Stimulated activated memory B cell treated with anti-CD40 and anti-IgM and Interleukin-4, amounts not matched to agents 10 μg/mL and 1 μg/mL and 100 μg/mL, for 72 hours (primary cell): ENCODE results near the gene REL.
A peak's percentile ranks its signal among the peaks of the same experiment; 100 is the strongest.
"Not testable (repeated sequence)": the region's sequence is repeated elsewhere in the genome, so short reads cannot be mapped to it uniquely, and the experiment has no call there.

Source experiments
- ATAC-seq: fragments of 150-1000 bp; cut with Tn5 transposase; 2 replicates; pipeline ENCODE4 v1.10.0; 2021
- H3K27ac Mint-ChIP-seq: one replicate; pipeline ENCODE4 v1.8.0; 2022; ENCODE audit warnings: mild to moderate bottlenecking, mixed read lengths
- H3K27me3 Mint-ChIP-seq: one replicate; pipeline ENCODE4 v1.8.0; 2022; ENCODE audit warnings: mixed read lengths
- H3K36me3 Mint-ChIP-seq: one replicate; pipeline ENCODE4 v1.8.0; 2022; ENCODE audit warnings: mixed read lengths
- H3K4me1 Mint-ChIP-seq: one replicate; pipeline ENCODE4 v1.8.0; 2022; ENCODE audit warnings: mixed read lengths
- H3K4me3 Mint-ChIP-seq: one replicate; pipeline ENCODE4 v1.8.0; 2022; ENCODE audit warnings: mild to moderate bottlenecking, moderate library complexity, mixed read lengths
- H3K9me3 Mint-ChIP-seq: one replicate; pipeline ENCODE4 v1.8.0; 2022; ENCODE audit warnings: mixed read lengths

The REL gene

DNA sequence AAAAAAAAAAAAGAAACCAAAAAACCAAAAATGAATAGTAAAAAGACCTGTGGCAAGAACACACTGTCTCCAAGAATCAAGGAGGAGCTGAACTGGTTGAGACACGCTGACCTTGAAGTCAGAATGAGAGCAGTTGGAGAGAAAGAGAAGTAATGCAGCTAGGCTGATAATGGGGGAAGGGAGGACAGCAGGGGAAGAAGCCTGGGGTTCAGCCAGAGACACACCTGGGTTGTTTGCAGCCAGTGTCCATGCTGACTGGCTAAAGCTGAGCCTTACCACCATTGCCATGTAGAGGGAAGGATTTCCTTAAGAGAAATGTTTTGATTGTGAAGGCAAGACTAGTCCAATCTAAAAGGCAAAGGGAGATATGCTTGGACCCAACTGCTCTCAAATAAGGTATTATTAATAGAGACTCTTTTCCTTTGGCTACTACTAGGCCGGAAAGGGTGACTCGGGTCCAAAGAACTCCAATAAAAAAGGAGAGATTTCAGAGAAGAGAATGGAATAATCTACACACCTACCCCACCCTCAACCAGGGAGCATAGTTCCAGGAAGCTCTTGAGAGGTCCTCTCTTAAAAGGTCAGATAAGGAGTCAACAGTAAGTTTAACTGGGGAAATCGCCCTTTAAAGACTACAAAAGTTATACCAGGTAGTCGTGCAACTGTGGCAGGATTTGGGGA is 25.2 kb upstream of the REL start:
- no peaks in the 10 kb centered on the region for H3K9me3 Mint-ChIP-seq
- no peak overlapping the region for H3K4me3 Mint-ChIP-seq
- no peak for ATAC-seq
- H3K27me3 Mint-ChIP-seq = no peaks in the 10 kb centered on the region
- H3K36me3 Mint-ChIP-seq = no peaks in the 10 kb centered on the region
- peak overlapping the region; percentile 64 for H3K27ac Mint-ChIP-seq
- H3K4me1 Mint-ChIP-seq = peaks cover 24% of the 10 kb centered on the region

DNA sequence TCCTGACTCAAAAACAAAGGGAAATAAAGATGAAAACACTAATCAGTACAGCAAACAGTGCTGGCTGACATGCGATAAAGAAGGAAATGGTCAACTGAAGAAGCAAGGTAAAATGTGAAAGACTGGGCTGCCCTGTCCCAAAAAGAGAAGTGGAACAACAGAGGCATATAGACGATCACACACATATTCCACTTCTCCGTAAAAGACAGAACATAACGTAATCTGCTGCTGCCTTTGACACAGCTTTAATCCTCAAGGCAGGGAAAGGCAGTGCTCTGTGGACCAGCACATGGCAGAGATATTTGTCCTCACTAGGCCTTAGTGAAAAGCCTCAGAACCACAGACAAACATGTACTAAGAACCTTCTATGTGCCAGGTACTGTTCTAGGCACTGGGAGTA is 24.3 kb upstream of the REL start:
- Mint-ChIP-seq H3K27ac (peak overlapping the region; percentile 64), H3K4me1 (peaks cover 34% of the 10 kb centered on the region), H3K36me3 (no peaks in the 10 kb centered on the region), H3K27me3 (no peaks in the 10 kb centered on the region), H3K4me3 (no peak overlapping the region), H3K9me3 (peaks cover 4% of the 10 kb centered on the region)
- ATAC-seq = peak; percentile 64

DNA sequence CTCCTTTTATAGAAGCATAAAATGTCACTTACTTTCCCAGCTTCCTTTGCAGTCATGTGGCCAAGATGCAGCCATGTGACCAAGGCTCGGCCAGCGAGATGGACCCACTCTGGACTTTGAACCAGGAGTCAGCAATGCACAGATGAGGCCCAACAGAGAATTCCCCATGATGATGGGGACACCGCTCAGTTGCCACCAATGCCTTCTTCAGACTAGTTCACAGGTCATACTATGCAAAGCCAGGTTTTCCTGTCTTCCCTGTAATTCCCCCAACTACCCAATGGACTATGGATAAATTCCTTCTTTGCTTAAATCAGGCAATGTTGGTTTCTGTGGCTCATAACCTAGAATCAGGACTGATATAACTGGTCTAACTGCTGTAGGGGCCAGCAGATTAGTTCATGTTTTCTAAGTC is 22.5 kb upstream of the REL start:
- Mint-ChIP-seq H3K27me3 (no peaks in the 10 kb centered on the region), H3K9me3 (peaks cover 9% of the 10 kb centered on the region), H3K27ac (no peak overlapping the region), H3K4me1 (peaks cover 44% of the 10 kb centered on the region), H3K36me3 (no peaks in the 10 kb centered on the region), H3K4me3 (no peak overlapping the region)
- ATAC-seq = no peak

DNA sequence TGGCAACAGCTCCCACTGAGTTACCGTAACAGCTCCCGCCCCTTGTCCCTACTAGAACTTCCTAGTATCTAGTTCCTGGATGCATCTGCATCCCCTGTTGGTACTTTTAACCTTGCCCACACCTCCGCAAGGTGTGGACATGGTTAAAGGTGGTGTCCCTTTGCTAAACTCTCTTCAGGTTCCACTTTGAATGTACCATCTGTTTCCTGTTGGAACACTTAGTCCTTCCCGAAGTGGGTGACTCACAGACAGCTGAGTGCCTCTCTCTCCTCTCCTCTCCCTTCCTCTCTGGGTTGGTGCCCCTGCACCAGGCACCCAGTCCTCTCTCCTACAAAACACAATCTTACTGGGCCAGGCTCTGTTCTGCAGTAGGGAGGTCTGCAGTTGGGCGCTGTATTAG is 19.6 kb upstream of the REL start:
- H3K4me3 Mint-ChIP-seq = no peak overlapping the region
- peak overlapping the region; percentile 31 for H3K27ac Mint-ChIP-seq
- H3K4me1 Mint-ChIP-seq = peaks cover 32% of the 10 kb centered on the region
- H3K9me3 Mint-ChIP-seq = peaks cover 11% of the 10 kb centered on the region
- H3K36me3 Mint-ChIP-seq = peaks cover under 1% of the 10 kb centered on the region
- H3K27me3 Mint-ChIP-seq = no peaks in the 10 kb centered on the region
- ATAC-seq = no peak

DNA sequence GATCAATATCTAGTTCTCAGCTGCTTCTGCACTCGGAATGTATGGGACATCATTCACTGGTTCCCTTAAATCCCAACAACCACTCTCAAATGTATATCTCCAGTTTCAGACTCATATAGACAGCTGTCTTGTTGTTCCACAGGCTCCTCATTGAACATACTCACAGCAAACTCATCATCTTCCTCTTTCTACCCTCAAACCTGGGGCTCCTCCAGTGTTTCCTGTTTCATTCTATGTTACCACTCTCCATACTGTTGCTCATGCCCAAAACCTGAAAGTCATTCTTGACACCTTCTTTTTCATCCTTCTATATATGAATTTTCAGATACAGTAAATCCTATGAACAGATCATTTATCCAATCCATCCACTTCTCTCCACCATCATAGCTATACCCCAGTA is 18.7 kb upstream of the REL start:
- H3K36me3 Mint-ChIP-seq = peaks cover 6% of the 10 kb centered on the region
- H3K9me3 Mint-ChIP-seq = peaks cover 16% of the 10 kb centered on the region
- H3K27me3 Mint-ChIP-seq = no peaks in the 10 kb centered on the region
- peaks cover 36% of the 10 kb centered on the region for H3K4me1 Mint-ChIP-seq
- no peak for ATAC-seq
- H3K4me3 Mint-ChIP-seq = no peak overlapping the region
- peak overlapping the region; percentile 31 for H3K27ac Mint-ChIP-seq

DNA sequence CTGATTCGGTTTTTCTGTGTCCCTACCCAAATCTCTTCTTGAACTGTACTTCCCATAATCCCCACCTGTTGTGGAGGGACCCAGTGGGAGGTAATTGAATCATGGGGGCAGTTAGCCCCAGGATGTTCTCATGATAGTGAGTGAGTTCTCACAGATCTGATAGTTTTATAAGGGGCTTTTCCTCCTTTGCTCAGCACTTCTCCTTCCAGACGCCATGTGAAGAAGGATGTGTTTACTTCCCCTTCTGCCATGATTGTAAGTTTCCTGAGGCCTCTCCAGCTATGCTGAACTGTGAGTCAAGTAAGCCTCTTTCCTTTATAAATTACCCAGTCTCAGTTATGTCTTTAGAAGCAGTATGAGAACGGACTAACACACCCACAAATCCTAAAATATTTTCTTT is 16.0 kb upstream of the REL start:
- H3K36me3 Mint-ChIP-seq = peaks cover 11% of the 10 kb centered on the region
- not testable (repeated sequence) for H3K4me3 Mint-ChIP-seq, H3K27me3 Mint-ChIP-seq, ATAC-seq, H3K27ac Mint-ChIP-seq
- peaks cover 46% of the 10 kb centered on the region for H3K4me1 Mint-ChIP-seq
- peaks cover 16% of the 10 kb centered on the region for H3K9me3 Mint-ChIP-seq

DNA sequence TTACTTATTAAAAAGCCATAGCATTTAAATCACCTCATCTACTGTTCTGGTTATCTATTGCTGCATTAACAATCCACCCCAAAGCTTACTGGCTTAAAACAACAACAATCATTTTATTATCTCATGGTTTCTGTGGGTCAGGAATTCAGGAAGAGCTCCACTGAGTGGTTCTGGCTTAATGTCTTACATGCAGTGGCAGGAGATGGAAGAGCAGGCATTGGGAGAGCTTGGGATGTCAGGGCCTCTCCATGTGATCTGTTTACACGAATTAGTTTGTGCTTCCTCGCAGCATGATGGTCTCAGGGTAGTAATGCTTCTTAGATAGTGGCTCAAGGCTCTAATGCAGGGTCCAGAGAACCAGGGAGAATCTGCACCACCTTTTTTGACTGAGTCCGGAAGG is 14.4 kb upstream of the REL start:
- Mint-ChIP-seq H3K4me3 (no peak overlapping the region), H3K27ac (peak overlapping the region; percentile 96), H3K36me3 (peaks cover 11% of the 10 kb centered on the region), H3K9me3 (peaks cover 12% of the 10 kb centered on the region), H3K4me1 (peaks cover 51% of the 10 kb centered on the region), H3K27me3 (no peaks in the 10 kb centered on the region)
- no peak for ATAC-seq

DNA sequence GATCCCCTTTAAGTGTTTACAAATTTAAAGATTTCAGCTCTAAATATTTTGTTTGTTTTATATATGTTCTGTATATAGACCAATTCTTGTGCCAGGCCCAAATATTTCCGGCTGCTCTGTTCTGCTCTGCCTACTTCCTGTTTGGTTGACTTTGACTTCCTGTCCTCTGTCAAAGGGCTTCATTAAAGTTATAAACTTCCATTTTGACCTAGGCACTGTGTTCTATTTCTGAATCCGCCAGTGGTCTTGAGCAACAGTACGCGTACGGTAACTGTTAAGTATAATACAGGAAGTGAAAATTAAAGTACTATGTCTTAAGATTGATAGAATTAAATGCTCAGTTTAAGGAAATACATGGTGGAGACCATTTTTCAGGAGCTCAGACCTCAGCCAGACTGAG is 13.5 kb upstream of the REL start:
- Mint-ChIP-seq H3K27ac (peak overlapping the region; percentile 96), H3K36me3 (peaks cover 11% of the 10 kb centered on the region), H3K4me1 (peaks cover 51% of the 10 kb centered on the region), H3K27me3 (no peaks in the 10 kb centered on the region), H3K4me3 (peak overlapping the region; percentile 46), H3K9me3 (peaks cover 9% of the 10 kb centered on the region)
- ATAC-seq = peak; percentile 89

DNA sequence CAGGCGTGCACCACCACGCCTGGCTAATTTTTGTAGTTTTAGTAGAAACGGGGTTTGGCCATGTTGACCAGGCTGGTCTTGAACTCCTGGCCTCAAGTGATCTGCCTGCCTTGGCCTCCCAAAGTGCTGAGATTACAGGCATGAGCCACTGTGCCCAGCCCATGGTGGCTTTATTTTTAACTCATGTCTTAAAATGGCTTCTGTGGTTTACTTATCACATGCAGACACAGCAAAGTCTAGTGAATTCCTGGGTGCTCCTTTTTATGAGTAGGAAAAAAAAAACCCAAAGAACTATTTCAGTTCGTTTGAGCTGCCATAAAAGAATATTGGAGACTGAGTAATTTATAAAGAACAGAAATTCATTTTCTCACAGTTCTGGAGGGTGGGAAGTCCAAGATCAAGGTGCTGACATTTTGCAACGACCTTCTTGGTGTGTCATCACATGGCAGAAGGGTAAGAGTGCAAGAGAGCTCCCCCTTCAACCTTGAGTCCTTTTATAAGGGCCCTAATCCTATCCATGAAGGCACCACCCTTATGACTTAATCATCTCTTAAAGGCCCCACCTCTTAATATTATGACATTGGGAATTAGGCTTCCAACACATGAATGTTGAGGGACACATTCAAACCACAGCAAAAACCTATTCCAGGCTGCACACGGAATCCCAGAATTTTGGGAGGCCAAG is 12.6 kb upstream of the REL start:
- Mint-ChIP-seq H3K9me3 (peaks cover 8% of the 10 kb centered on the region), H3K27ac (peak overlapping the region; percentile 96), H3K4me1 (peaks cover 52% of the 10 kb centered on the region), H3K27me3 (no peaks in the 10 kb centered on the region), H3K4me3 (no peak overlapping the region), H3K36me3 (peaks cover 11% of the 10 kb centered on the region)
- no peak for ATAC-seq

DNA sequence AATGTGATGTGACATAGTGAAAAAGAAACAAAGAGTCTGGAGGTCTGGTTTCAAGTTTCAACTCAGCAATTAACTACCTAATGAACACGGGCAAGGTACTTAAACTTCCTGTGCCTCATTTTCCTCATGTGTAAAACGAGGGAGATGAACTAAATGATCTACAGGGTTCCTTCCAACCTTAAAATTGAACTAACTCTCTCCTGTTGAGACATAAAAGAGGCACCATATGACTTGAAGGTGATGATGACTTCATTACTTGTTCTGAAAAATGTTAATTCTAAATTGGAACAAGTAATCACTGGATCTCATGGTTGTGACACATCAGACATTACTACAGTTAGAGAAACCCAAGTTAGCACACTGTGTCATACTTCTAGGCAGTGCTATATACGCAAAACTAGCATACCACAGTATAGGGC is 8.9 kb upstream of the REL start:
- H3K27me3 Mint-ChIP-seq = no peaks in the 10 kb centered on the region
- peak; percentile 52 for ATAC-seq
- H3K4me1 Mint-ChIP-seq = peaks cover 52% of the 10 kb centered on the region
- H3K36me3 Mint-ChIP-seq = peaks cover 15% of the 10 kb centered on the region
- H3K4me3 Mint-ChIP-seq = no peak overlapping the region
- H3K9me3 Mint-ChIP-seq = peaks cover 4% of the 10 kb centered on the region
- H3K27ac Mint-ChIP-seq = peak overlapping the region; percentile 94

DNA sequence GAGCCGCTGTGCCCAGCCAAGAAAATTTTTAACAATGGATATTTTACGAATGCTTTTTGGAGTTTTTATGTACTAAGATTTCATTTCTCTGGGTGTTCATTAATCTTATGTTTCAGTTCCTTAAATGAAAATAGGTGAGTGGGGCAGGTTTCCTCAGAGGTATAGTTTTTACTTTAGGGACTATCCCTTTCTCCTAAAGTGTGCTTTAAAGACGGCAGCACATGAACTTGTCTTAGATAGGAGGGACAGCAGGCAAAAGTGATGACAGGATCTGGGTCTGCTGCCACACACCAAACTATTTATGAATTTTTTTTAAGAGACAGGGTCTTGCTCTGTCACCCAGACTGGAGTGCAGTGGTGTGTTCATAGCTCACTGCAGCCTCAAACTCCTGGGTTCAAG is 8.0 kb upstream of the REL start:
- Mint-ChIP-seq H3K27me3 (no peaks in the 10 kb centered on the region), H3K4me1 (peaks cover 44% of the 10 kb centered on the region), H3K36me3 (peaks cover 10% of the 10 kb centered on the region), H3K4me3 (peak overlapping the region; percentile 34), H3K9me3 (peaks cover 4% of the 10 kb centered on the region), H3K27ac (peak overlapping the region; percentile 94)
- peak; percentile 94 for ATAC-seq

DNA sequence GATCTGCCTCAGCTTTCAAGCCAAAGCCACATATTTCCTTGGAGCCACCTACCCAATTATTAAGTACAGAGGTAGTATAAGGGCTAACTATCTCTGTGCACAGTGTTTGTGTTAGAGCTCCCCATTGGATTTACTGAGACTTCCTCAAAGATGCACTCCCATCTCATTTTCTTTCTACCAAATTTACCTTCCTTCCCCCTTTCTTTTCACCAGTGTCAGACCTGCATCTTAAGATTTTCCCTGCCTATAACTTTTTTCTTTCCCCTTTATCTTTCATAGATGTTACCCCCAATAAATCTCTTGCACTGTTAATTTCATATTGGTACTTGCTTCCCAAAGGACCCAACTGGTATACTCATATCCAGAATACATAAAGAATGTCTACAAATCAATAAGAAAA is 5.9 kb upstream of the REL start:
- Mint-ChIP-seq H3K36me3 (peaks cover 10% of the 10 kb centered on the region), H3K4me1 (peaks cover 55% of the 10 kb centered on the region), H3K27me3 (no peaks in the 10 kb centered on the region), H3K9me3 (peaks cover 4% of the 10 kb centered on the region), H3K27ac (peak overlapping the region; percentile 15), H3K4me3 (no peak overlapping the region)
- ATAC-seq = no peak

DNA sequence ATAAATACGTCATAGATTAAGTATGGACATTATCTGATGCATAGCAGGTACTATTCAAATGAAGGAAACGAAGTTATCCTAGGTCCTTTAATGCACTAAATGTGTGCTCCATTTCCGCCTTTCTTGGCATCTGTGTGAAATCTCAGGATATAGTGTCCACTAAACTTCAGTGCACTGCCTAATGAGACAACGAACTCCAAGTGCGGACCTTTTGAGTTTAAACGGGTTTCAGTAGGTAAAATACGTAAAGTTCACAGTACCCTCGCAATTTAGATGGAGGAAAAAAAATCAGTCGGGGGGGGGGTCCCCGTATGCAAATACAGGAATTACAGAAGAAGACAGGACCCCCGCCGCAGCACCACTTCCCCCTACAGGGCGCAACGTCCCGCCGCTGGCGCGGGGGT is 729 bp upstream of the REL start:
- no peak for ATAC-seq
- H3K4me3 Mint-ChIP-seq = peak overlapping the region; percentile 94
- H3K27me3 Mint-ChIP-seq = no peaks in the 10 kb centered on the region
- peaks cover 25% of the 10 kb centered on the region for H3K4me1 Mint-ChIP-seq
- H3K36me3 Mint-ChIP-seq = peaks cover 42% of the 10 kb centered on the region
- peak overlapping the region; percentile 95 for H3K27ac Mint-ChIP-seq
- H3K9me3 Mint-ChIP-seq = peaks cover 1% of the 10 kb centered on the region

DNA sequence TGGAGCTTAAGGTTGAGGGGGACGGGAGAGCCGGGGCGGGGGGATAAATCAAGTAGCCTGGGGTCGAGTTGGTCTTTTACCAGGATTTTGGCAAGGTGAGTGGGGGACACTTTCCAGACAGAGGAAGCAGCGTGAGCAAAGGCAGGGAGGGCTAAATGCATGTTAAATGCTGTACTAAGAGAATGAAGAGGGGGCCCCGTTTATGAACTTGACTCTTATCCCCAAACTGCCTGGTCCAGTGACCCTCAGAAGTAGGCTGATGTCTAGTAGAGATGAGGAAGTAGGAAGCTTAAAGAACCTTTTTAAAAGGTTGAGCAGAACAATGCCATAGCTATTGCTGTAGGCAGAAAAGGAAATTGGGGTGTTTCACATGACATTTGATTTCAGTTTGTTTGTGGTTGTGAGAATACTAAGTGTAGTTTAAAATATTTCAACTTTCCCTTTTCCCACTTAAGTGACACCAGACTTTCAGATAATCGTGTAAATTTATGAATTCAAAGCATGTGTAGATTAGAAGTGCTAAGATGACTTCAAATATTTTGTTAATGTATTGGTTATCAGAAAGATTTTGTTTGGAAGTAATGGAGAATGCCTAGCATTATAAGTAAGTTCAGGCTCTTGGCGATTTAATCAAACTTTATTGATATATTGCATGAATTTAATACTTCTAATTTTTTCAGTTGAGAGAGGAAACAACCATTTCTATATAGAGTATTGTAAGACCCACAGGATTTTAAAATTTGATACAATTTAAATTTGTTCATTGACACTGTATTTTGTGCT is 1.8 kb downstream of the REL start:
- H3K27ac Mint-ChIP-seq = peak overlapping the region; percentile 95
- no peaks in the 10 kb centered on the region for H3K27me3 Mint-ChIP-seq
- no peaks in the 10 kb centered on the region for H3K9me3 Mint-ChIP-seq
- H3K4me1 Mint-ChIP-seq = peaks cover 33% of the 10 kb centered on the region
- ATAC-seq = peak; percentile 54
- peak overlapping the region; percentile 94 for H3K4me3 Mint-ChIP-seq
- peaks cover 61% of the 10 kb centered on the region for H3K36me3 Mint-ChIP-seq

DNA sequence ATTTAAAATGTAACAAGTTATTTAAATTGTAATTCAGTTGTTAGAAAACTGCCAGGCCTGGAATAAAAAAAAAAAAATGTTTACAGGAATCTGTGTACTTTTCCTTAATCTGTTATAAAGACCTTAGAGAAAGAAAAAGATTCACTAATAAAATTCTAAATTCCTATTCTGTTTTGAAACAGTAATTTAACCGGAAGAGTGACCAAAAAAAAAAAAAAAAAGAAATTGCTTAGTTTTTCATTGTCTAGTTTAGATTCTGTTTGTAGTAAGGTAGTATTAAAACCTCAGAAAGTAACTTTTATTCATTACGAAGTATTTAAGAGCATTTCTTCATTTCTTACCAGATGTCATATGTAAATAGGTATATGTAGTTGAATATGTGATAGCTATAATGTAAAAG is 2.5 kb downstream of the REL start:
- Mint-ChIP-seq H3K27me3 (no peaks in the 10 kb centered on the region), H3K9me3 (no peaks in the 10 kb centered on the region), H3K4me1 (peaks cover 38% of the 10 kb centered on the region), H3K36me3 (peaks cover 67% of the 10 kb centered on the region), H3K4me3 (peak overlapping the region; percentile 94), H3K27ac (peak overlapping the region; percentile 95)
- no peak for ATAC-seq
